Left lung (tissue), 10 donors: Measurements from ENCODE around the gene MAP3K12. TPM values are rescaled to one million over a fixed set of nuclear protein-coding genes. Genes with fewer than 3 reads are reported as not detected.

ENCODE experiments used
- ATAC-seq: fragments of 200-7000 bp; cut with Tn5 transposase; one replicate; pipeline ENCODE4 v1.9.1; 2020; ENCODE audit warnings: moderate library complexity
- DNase-seq, 4 donors: peaks; one replicate each; pipeline ENCODE4 v3.0.0-alpha.2; 2013 to 2020
- H3K27ac ChIP-seq, 2 donors: fragments of 200-600 bp; sonication (generic) in 1 of 2; one replicate each; pipeline versions ENCODE4 v1.5.0 to v1.8.0; 2020 to 2021
- H3K27me3 ChIP-seq, 2 donors: fragments of 200-600 bp; sonication (generic) in 1 of 2; one replicate each; pipeline versions ENCODE4 v1.5.0 to v1.8.0; 2020 to 2021
- H3K36me3 ChIP-seq, 2 donors: fragments of 200-600 bp; sonication (generic) in 1 of 2; one replicate each; pipeline versions ENCODE4 v1.5.0 to v1.8.0; 2020 to 2021
- H3K4me1 ChIP-seq, 2 donors: fragments of 200-600 bp; one replicate each; pipeline ENCODE4 v1.8.0; 2021
- H3K4me3 ChIP-seq, 2 donors: fragments of 200-600 bp; sonication (generic) in 1 of 2; one replicate each; pipeline versions ENCODE4 v1.5.0 to v1.8.0; 2020 to 2021; ENCODE audit warnings: mild to moderate bottlenecking in 1 of 2
- H3K9me3 ChIP-seq, 2 donors: fragments of 200-600 bp; sonication (generic) in 1 of 2; one replicate each; pipeline versions ENCODE4 v1.5.0 to v1.8.0; 2020 to 2021
- CTCF ChIP-seq, 2 donors: fragments of 200-600 bp; sonication (generic) in 1 of 2; IDR thresholded peaks; one replicate each; pipeline versions ENCODE4 v1.5.0 to v1.8.0; 2021; ENCODE audit warnings: antibody characterized with exemption in 2 of 2
- intact Hi-C, 2 donors: fragments of 100-400 bp; cut with DNase I; formaldehyde crosslinking; loops; one replicate each; pipeline versions ENCODE4 v1.11.2 to v1.14.2; 2022
- polyA plus RNA-seq, 6 donors: library from polyadenylated mRNA; unstranded; fragments of 120-200 nt; gene quantifications; one replicate each; pipeline ENCODE4 v1.2.1, GENCODE V29; 2013; ENCODE audit not compliant: insufficient read length in 6 of 6
- total RNA-seq, 2 donors: library from RNA; stranded (reverse); fragmentation: NEBNext Ultra II Directional; extraction: Animal tissue kit (Norgen Biotek cat#: 25700); gene quantifications; one replicate each; pipeline ENCODE4 v1.2.1, GENCODE V29; 2021
- donor health status: DM: no; HTN: yes; CAD: no.
- donor health status: DM: no; HTN: no; CAD: no.

Gene MAP3K12
- total and polyA plus RNA-seq, 8 donors = 19.9 to 38.0 (median 31.1) TPM

DNA sequence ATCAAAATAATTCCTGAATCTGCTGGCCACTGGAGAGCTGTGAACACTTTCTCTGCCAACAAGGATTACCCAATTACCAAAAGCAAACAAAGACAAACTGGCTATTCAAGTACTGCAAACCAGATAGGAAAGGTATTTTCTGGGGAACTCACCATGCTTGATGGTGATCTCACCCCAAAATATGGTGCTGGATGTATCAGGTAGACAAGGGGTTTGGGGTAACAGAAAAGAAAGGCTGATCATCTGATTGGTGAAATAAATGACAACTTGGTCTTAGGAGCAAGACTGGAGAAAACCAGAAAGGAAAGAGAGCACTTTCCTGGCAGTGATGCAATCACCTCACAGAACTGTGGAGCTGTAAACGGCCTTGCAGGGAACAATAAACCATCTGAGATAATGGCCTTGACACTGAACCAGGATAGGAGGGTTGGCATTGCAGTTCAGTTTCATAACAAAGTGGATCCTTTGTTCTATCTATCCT, 39.0 kb upstream of the MAP3K12 start:
- Histone ChIP-seq H3K4me1 (peaks cover 6 to 10% of the 10 kb centered on the region in 2 donors), H3K4me3 (no peak overlapping the region), H3K9me3 (no peaks in the 10 kb centered on the region), H3K36me3 (peaks cover 0 to 92% of the 10 kb centered on the region in 2 donors), H3K27ac (peak overlapping the region; percentile 15 to 51), H3K27me3 (no peaks in the 10 kb centered on the region)
- TF ChIP-seq CTCF (IDR thresholded peaks at IDR 0.05) = no peak
- DNase-seq = peak in 1 of 4 donors; percentile 42
- intact Hi-C loops = no loop called here
- peak; percentile 79 for ATAC-seq

DNA sequence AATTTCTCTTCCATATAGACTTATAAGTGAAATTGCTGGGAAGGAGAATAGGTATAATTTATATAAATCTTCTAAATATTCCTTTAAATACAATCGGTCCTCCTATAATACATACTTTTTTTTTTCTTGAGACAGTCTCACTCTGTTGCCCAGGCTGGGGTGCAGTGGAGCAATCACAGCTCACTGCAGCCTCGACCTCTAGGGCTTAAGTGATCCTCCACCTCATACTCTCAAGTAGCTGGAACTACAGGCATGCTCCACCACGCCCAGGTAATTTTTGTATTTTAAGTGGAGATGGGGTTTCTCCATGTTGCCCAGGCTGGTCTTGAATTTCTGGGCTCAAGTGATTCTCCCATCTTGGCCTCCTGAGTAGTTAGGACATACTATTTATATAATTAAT, 37.7 kb upstream of the MAP3K12 start:
- Histone ChIP-seq H3K4me1 (peaks cover 6 to 10% of the 10 kb centered on the region in 2 donors), H3K27me3 (no peaks in the 10 kb centered on the region), H3K36me3 (peaks cover 0 to 92% of the 10 kb centered on the region in 2 donors), H3K4me3 (no peak overlapping the region), H3K9me3 (no peaks in the 10 kb centered on the region), H3K27ac (peak overlapping the region; percentile 15 to 51)
- peak; percentile 70 for ATAC-seq
- peak in 1 of 4 donors; percentile 37 for DNase-seq
- intact Hi-C loops = no loop called here
- TF ChIP-seq CTCF (IDR thresholded peaks at IDR 0.05) = no peak

GRCh38 chr12:53533471-53533870, 34.2 kb upstream of the MAP3K12 start:
- H3K36me3 ChIP-seq = peaks cover 0 to 89% of the 10 kb centered on the region in 2 donors
- ATAC-seq (no peak), DNase-seq (no peak)
- peak overlapping the region; percentile 44 to 45 for H3K27ac ChIP-seq
- H3K4me1 ChIP-seq = peaks cover 0 to 3% of the 10 kb centered on the region in 2 donors
- H3K9me3 ChIP-seq = no peaks in the 10 kb centered on the region
- no peak overlapping the region for H3K4me3 ChIP-seq
- TF ChIP-seq CTCF (IDR thresholded peaks at IDR 0.05) = no peak
- intact Hi-C loops = no loop called here
- no peaks in the 10 kb centered on the region for H3K27me3 ChIP-seq

DNA sequence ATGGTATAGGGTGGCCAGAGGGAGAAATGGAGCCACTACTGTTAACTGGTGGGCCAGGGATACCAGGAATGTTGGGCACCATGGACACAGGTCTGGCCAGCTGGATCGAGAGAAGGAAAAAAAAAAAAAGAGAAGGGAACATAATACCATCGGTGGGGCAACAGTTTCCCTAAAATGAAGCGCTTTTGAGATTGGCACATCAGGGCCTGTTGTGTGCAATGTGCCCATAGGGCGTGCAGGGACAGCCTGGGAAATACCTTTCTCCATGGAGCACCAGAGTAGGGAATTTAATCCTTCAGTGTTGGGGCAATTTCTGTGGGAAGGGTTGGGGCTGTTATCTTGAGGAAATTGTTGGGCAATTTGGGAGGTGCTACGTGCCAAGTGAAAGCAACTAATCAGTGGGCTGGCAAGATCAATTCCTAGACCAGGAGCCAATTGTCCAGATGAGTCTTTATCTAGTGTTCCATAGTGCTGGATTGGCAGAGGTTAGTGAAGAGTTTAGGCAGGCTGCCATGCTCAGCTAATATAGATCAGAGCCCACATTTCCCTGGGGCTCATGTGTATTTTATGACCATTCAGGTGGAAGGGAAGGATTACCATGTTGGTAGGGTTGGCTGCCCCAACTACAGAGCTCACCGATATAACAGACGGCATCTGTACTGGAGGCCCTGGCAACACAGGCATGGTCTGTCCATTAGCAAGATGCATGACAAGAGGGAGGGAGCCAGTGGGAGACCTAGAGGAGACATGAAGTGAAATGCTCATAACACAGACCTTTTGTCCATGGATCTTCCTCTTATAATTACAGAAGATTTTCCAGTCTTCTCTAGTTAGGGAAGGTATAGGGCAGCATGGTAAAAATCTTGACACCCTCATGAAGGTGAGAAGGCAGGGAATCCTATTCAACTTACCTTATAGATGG, 33.5 kb upstream of the MAP3K12 start:
- DNase-seq (no peak), ATAC-seq (no peak)
- no peaks in the 10 kb centered on the region for H3K4me1 ChIP-seq
- no peaks in the 10 kb centered on the region for H3K9me3 ChIP-seq
- no peak overlapping the region for H3K4me3 ChIP-seq
- intact Hi-C loops = no loop called here
- H3K36me3 ChIP-seq = peaks cover 0 to 93% of the 10 kb centered on the region in 2 donors
- TF ChIP-seq CTCF (IDR thresholded peaks at IDR 0.05) = no peak
- H3K27me3 ChIP-seq = no peaks in the 10 kb centered on the region
- H3K27ac ChIP-seq = peak overlapping the region in 1 of 2 donors; percentile 45

GRCh38 chr12:53532021-53532420, 32.8 kb upstream of the MAP3K12 start:
- H3K36me3 ChIP-seq = peaks cover 0 to 95% of the 10 kb centered on the region in 2 donors

More at GRCh38 chr12:53532021-53532420, 32.8 kb upstream of the MAP3K12 start:
- H3K27me3 ChIP-seq = no peaks in the 10 kb centered on the region
- no peak overlapping the region for H3K27ac ChIP-seq
- no peak overlapping the region for H3K4me3 ChIP-seq
- ATAC-seq = no peak
- intact Hi-C loops = no loop called here
- DNase-seq = no peak
- H3K4me1 ChIP-seq = no peaks in the 10 kb centered on the region
- no peaks in the 10 kb centered on the region for H3K9me3 ChIP-seq
- TF ChIP-seq CTCF (IDR thresholded peaks at IDR 0.05) = no peak
